K562 (cell line): ENCODE measurements around the gene PBXIP1. TPM values are rescaled to one million over a fixed set of nuclear protein-coding genes. Genes with fewer than 3 reads are reported as not detected.

Source experiments
- BRF2 ChIP-seq: IDR thresholded peaks from 3 replicates; pipeline ENCODE4 v1.6.1; 2011; ENCODE audit warnings: borderline replicate concordance, mild to moderate bottlenecking; ENCODE audit not compliant: insufficient read length, insufficient read depth
- C11orf30 ChIP-seq: fragments of 450-650 bp; IDR thresholded peaks from 2 replicates; pipeline ENCODE4 v1.6.1; 2016; ENCODE audit warnings: low read depth, mild to moderate bottlenecking
- DEAF1 ChIP-seq: fragments of 450-650 bp; formaldehyde crosslinking; IDR thresholded peaks from 2 replicates; pipeline ENCODE4 v1.4.0; 2020; ENCODE audit warnings: mild to moderate bottlenecking, moderate library complexity
- FOXP4 ChIP-seq: sonication (generic); formaldehyde crosslinking; IDR thresholded peaks from 2 replicates; pipeline ENCODE4 v1.8.0; 2022; ENCODE audit warnings: mild to moderate bottlenecking, missing genetic modification reagents, borderline replicate concordance
- GABPB2 ChIP-seq: fragments of 250-450 bp; sonication (Bioruptor Pico); conservative IDR thresholded peaks from 2 replicates; pipeline ENCODE4 v1.5.1; 2021; ENCODE audit warnings: mild to moderate bottlenecking
- GTF3C2 ChIP-seq: IDR thresholded peaks from 3 replicates; pipeline ENCODE4 v1.6.1; 2011; ENCODE audit warnings: borderline replicate concordance, mild to moderate bottlenecking, moderate library complexity; ENCODE audit not compliant: insufficient read length; ENCODE audit errors: extremely low read depth
- HDAC1 ChIP-seq, 2 experiments: fragments of 450-650 bp; IDR thresholded peaks; 2 replicates each; pipeline ENCODE4 v1.6.1; 2016 to 2017; ENCODE audit warnings: inconsistent platforms in 1 of 2, mild to moderate bottlenecking in 1 of 2, moderate library complexity in 1 of 2
- KLF13 ChIP-seq: fragments of 450-650 bp; IDR thresholded peaks from 2 replicates; pipeline ENCODE4 v1.6.1; 2016; ENCODE audit warnings: missing genetic modification characterization, low read depth, mild to moderate bottlenecking, missing compliant biosample characterization, moderate library complexity, borderline replicate concordance
- MIER1 ChIP-seq: fragments of 450-650 bp; IDR thresholded peaks from 2 replicates; pipeline ENCODE4 v1.6.1; 2016; ENCODE audit warnings: antibody characterized with exemption, mild to moderate bottlenecking, low read depth
- ZEB2 ChIP-seq: fragments of 450-650 bp; IDR thresholded peaks from 2 replicates; pipeline ENCODE4 v1.6.1; 2016
- ZNF277 ChIP-seq: fragments of 250-450 bp; sonication (Bioruptor Pico); IDR thresholded peaks from 2 replicates; pipeline ENCODE4 v1.8.0; 2022; ENCODE audit warnings: inconsistent platforms, mild to moderate bottlenecking, moderate library complexity, borderline replicate concordance
- ZNF398 ChIP-seq: fragments of 250-450 bp; sonication (Bioruptor Pico); IDR thresholded peaks from 2 replicates; pipeline ENCODE4 v1.8.0; 2021; ENCODE audit warnings: moderate library complexity, mild to moderate bottlenecking, inconsistent platforms
- ZNF584 ChIP-seq: fragments of 200-800 bp; sonication (Bioruptor generic); IDR thresholded peaks from 2 replicates; pipeline ENCODE4 v1.6.1; 2016; ENCODE audit warnings: low read depth, mild to moderate bottlenecking, missing genetic modification characterization, missing compliant biosample characterization
- polyA plus RNA-seq, 8 experiments: library from polyadenylated mRNA; depleted of rRNA in 4 of 8; stranded (reverse) in 5 of 8; unstranded in 3 of 8; fragments of >200 nt; fragmentation: Nextera tagmentation in 2 of 8; fragmentation: Illumina TruSeq in 1 of 8; extraction: Ambion mirVana in 2 of 8; extraction: Trizol in 1 of 8; gene quantifications; 2 replicates each; pipeline versions ENCODE4 v1.2.1 to v1.2.3, GENCODE V29; 2011 to 2014; ENCODE audit warnings: inconsistent platforms in 1 of 8, missing spikeins in 1 of 8
- total RNA-seq, 7 experiments: library from RNA; depleted of rRNA in 6 of 7; stranded (reverse); fragments of >200 nt in 6 of 7; fragmentation: Illumina TruSeq in 2 of 7; extraction: Trizol in 2 of 7; gene quantifications; 2 replicates each; pipeline versions ENCODE4 v1.2.1 to v1.2.3, GENCODE V29; 2011 to 2021; ENCODE audit warnings: low replicate concordance in 1 of 7

The PBXIP1 gene
- total and polyA plus RNA-seq, 9 of the 15 experiments (the other 6 are each of a cell fraction or from before 2014, with no cell fraction given), result 0.13 to 8.3 (median 5.8) TPM

- TF ChIP-seq KLF13 (tag), result peak; percentile 39
- no peak for TF ChIP-seq MIER1
- no peak for TF ChIP-seq GTF3C2
- no peak for TF ChIP-seq ZNF277 (CRISPR knock-in tag)
- peak in 1 of 2 experiments; percentile 88; a peak in 2 of 4 replicates for TF ChIP-seq HDAC1 (IDR thresholded peaks at IDR 0.05)
- no peak for TF ChIP-seq DEAF1 (CRISPR knock-in tag)
- peak; percentile 86 for TF ChIP-seq C11orf30
- no peak for TF ChIP-seq ZEB2
- TF ChIP-seq ZNF398 (CRISPR knock-in tag), result no peak
- TF ChIP-seq FOXP4 (CRISPR knock-in tag), result no peak
- no peak for TF ChIP-seq BRF2
- no peak for TF ChIP-seq GABPB2 (CRISPR knock-in tag)
- TF ChIP-seq ZNF584 (CRISPR knock-in tag), result no peak
Observed at GRCh38 chr1:154961207-154962155, 5.6 kb upstream of the PBXIP1 start, which contains the start of gene PYGO2 (continued).
